Measurements from ENCODE around the gene PDE11A.

DNA sequence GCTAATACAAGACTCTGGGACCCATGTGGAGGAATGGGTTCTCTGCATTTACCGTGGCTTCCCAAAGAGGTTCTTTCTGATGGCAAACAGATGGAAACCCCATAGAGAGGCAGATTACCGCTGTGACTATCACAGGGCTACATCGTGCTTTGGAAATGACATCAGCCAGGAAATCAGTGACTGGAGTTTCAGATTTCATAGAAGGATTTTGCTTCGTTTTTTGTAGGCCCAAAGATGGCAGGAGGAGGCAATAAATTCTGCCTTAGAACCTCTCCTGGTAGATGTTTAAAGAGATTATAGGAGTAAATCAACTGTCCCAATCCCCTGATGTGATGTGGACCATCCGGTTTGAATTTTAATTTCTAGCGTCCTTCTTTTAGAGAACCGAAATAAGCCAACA, 465.9 kb downstream of the PDE11A start:
- TF ChIP-seq POLR2A (IDR thresholded peaks at IDR 0.05; ENCODE audit: low read depth, low read length) (no peak), POLR2AphosphoS5 (IDR thresholded peaks at IDR 0.05; ENCODE audit: low read depth, low read length) (no peak), TAF1 (IDR thresholded peaks at IDR 0.05; ENCODE audit: borderline replicate concordance, low read depth, low read length) (no peak)

All from GM12892 (cell line).